Articular chondrocyte of knee joint (primary cell): ENCODE data around the gene OR7A10. TPM values are rescaled to one million over a fixed set of nuclear protein-coding genes. Genes with fewer than 3 reads are reported as not detected.

ENCODE experiments used
- small RNA-seq: library from RNA; depleted of rRNA; stranded (forward); fragments of <200 nt; gene quantifications from one replicate; pipeline ENCODE3, GENCODE V24; 2012
- total RNA-seq: library from RNA; depleted of rRNA; stranded (reverse); fragments of >200 nt; gene quantifications from 2 replicates; pipeline ENCODE4 v1.2.3, GENCODE V29; 2012

The OR7A10 gene
- total RNA-seq: not detected in 2 replicates

DNA sequence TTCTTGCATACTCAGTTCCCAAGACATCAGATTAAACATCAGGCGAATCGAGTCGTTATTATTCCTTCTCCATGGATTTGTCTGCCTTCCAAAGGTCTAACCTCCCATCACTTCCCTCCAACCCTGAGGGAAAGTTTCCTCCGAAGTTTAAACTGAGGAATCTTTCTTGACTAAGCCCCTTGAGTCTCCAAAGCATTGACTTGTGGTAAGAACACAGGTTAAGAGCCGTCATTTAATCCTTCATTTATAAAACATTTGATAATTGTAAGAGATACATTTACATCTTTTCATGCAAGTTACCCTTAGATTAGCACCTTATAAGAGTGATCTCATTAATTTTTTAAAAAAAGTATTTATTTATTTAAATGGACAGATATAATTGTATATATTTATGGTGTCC lies at the start of gene OR7A10:
Gene OR7A10, minus strand, starts transcription at position 101 of the 400 bp plus-strand sequence. CDS start 7,045 bp downstream, outside the sequence.

DNA sequence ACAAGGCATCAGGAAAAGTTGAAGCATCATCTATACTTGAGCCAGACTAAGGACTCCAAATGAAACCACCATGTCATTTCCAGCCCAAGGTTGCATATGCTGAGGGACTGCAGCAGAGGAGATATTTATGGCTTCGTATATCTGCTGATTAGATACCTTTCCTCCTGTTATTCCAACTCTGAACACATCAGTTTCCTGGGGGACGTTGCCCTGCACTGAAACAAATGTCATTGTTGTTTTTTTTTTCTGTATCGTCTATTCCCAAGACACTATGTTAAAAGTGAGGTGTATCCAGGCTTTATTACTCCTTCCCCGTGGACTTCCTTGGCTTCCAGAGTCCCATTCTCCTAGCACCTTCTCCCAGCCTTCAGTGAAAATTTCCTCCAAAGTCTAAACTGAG lies 37.3 kb upstream of the OR7A10 start, which contains the start of gene OR7A17:
Gene OR7A17, minus strand, starts transcription at position 101 of the 400 bp plus-strand sequence. CDS start 4,777 bp downstream, outside the sequence.

DNA sequence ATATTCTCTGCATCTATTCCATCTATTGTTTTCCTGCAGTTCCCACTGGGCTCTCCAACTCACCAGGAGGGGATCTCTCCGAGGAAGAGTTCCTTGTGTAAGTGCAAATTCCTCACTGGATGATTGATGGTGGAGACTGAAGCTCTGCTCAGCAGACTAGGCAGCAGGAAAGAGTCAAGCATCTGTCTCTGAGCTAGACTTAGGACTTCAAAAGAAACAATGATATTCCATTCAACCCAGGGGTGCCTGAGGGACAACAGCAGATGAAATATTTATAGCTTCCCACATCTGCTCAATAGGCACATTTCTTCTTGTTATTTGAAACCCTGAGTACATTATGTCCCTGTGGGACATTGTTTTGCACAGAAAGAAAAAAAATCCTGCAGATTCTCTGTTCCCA lies 13.7 kb downstream of the OR7A10 start, which contains the start of the genes OR7A5 and OR7C1:
Gene OR7A5, minus strand, starts transcription at position 175 of the 400 bp plus-strand sequence. CDS start 6,944 bp downstream, outside the sequence.
Gene OR7C1, minus strand, starts transcription at position 175 of the 400 bp plus-strand sequence. CDS start 35,049 bp downstream, outside the sequence.

Small RNAs within 50 kb of the gene (small RNA-seq; reads per million reads assigned to genes)
- not detected for gene AC005255.1
- not detected for gene OR7A18P

Other genes starting within 250 kb of the OR7A10 start
- not detected in 2 replicates for gene ADGRE3, start 174.1 kb downstream of the OR7A10 start, total RNA-seq
- gene ZNF333, start 158.9 kb downstream of the OR7A10 start, total RNA-seq: 17.3 and 21.8 TPM in 2 replicates
- gene ADGRE2, start 70.4 kb downstream of the OR7A10 start, total RNA-seq: 0.11 TPM in 1 of 2 replicates, not detected in the other
- not detected in 2 replicates for gene OR7A5, start 13.7 kb downstream of the OR7A10 start, total RNA-seq
- gene OR7C1, start 13.7 kb downstream of the OR7A10 start, total RNA-seq: not detected in 2 replicates
- not detected in 2 replicates for gene OR7A17, start 37.2 kb upstream of the OR7A10 start, total RNA-seq
- gene OR7C2, start 92.6 kb upstream of the OR7A10 start, total RNA-seq: not detected in 2 replicates
- not detected in 2 replicates for gene SLC1A6, start 130.9 kb upstream of the OR7A10 start, total RNA-seq
- gene CASP14, start 200.6 kb upstream of the OR7A10 start, total RNA-seq: not detected in 2 replicates
- not detected in 2 replicates for gene OR1I1, start 233.3 kb upstream of the OR7A10 start, total RNA-seq